Neural cell (in vitro differentiated cells): ENCODE measurements around the gene KANK4. TPM values are rescaled to one million over a fixed set of nuclear protein-coding genes. Genes with fewer than 3 reads are reported as not detected.

Experiments used
- H2AFZ ChIP-seq: fragments of 200-600, 300-800 bp; sonication (generic), shearing (Covaris generic); 2 replicates; pipeline ENCODE4 v1.6.0; 2014; ENCODE audit warnings: low read depth, mild to moderate bottlenecking, antibody characterized with exemption, low read length, moderate library complexity
- H3F3A ChIP-seq: fragments of 200-600 bp; shearing (Covaris generic); 2 replicates; pipeline ENCODE4 v1.6.1; 2016; ENCODE audit warnings: mild to moderate bottlenecking, moderate library complexity, mixed read lengths, antibody characterized with exemption, low read length; ENCODE audit not compliant: insufficient read depth, poor library complexity, severe bottlenecking
- H3K27ac ChIP-seq: fragments of 200-600, 300-800 bp; sonication (generic), shearing (Covaris generic); 2 replicates; pipeline ENCODE4 v1.5.1; 2014; ENCODE audit warnings: mild to moderate bottlenecking, low read length, moderate library complexity
- H3K27me3 ChIP-seq: fragments of 300-800, 200-600 bp; sonication (generic), shearing (Covaris generic); 2 replicates; pipeline ENCODE4 v1.6.0; 2014; ENCODE audit warnings: mild to moderate bottlenecking, low read depth, low read length, moderate library complexity; ENCODE audit not compliant: insufficient read depth
- H3K36me3 ChIP-seq: fragments of 300-800, 200-600 bp; sonication (generic), shearing (Covaris generic); 2 replicates; pipeline ENCODE4 v1.5.1; 2014; ENCODE audit warnings: mild to moderate bottlenecking, antibody characterized with exemption, low read length, moderate library complexity; ENCODE audit not compliant: insufficient read depth
- H3K4me2 ChIP-seq: fragments of 300-800, 200-600 bp; sonication (generic), shearing (Covaris generic); 2 replicates; pipeline ENCODE4 v1.6.0; 2014; ENCODE audit warnings: mild to moderate bottlenecking, low read length
- H3K4me3 ChIP-seq: fragments of 300-800, 200-600 bp; sonication (generic), shearing (Covaris generic); 2 replicates; pipeline ENCODE4 v1.5.1; 2014; ENCODE audit warnings: mild to moderate bottlenecking, low read length, moderate library complexity
- H3K79me2 ChIP-seq: fragments of 200-600 bp; shearing (Covaris generic); replicated peaks from 2 replicates; pipeline ENCODE4 v1.6.0; 2014; ENCODE audit warnings: mild to moderate bottlenecking, low read length, moderate library complexity; ENCODE audit not compliant: insufficient read depth
- H3K9ac ChIP-seq: fragments of 300-800, 200-600 bp; sonication (generic), shearing (Covaris generic); 2 replicates; pipeline ENCODE4 v1.6.1; 2016; ENCODE audit warnings: mild to moderate bottlenecking, low read length, mixed read lengths
- H3K9me2 ChIP-seq: fragments of 200-600 bp; shearing (Covaris generic); 2 replicates; pipeline ENCODE4 v1.6.1; 2016; ENCODE audit warnings: mild to moderate bottlenecking, low read length, mixed read lengths; ENCODE audit not compliant: insufficient read depth
- H3K9me3 ChIP-seq: fragments of 200-600, 300-800 bp; sonication (generic), shearing (Covaris generic); 2 replicates; pipeline ENCODE4 v1.6.1; 2016; ENCODE audit warnings: mild to moderate bottlenecking, mixed run types, low read length, moderate library complexity, mixed read lengths
- H4K20me1 ChIP-seq: fragments of 200-600 bp; shearing (Covaris generic); 2 replicates; pipeline ENCODE4 v1.6.1; 2016; ENCODE audit warnings: mild to moderate bottlenecking, mixed run types; ENCODE audit not compliant: insufficient read depth
- CTCF ChIP-seq: fragments of 450-650 bp; IDR thresholded peaks from 2 replicates; pipeline ENCODE4 v1.5.1; 2014; ENCODE audit warnings: antibody characterized with exemption, mild to moderate bottlenecking, moderate library complexity; ENCODE audit not compliant: poor library complexity, severe bottlenecking
- EP300 ChIP-seq: fragments of 450-650 bp; conservative IDR thresholded peaks from 2 replicates; pipeline ENCODE4 v1.6.1; 2014; ENCODE audit warnings: antibody characterized with exemption, mild to moderate bottlenecking, moderate library complexity; ENCODE audit not compliant: poor library complexity, severe bottlenecking
- EZH2 ChIP-seq: fragments of 200-600, 300-800 bp; shearing (Covaris generic), sonication (generic); IDR thresholded peaks from 2 replicates; pipeline ENCODE4 v1.6.1; 2014; ENCODE audit warnings: antibody characterized with exemption, low read length, borderline replicate concordance, mild to moderate bottlenecking; ENCODE audit not compliant: insufficient read depth, poor library complexity, severe bottlenecking
- MXI1 ChIP-seq: fragments of 450-650 bp; conservative IDR thresholded peaks from 2 replicates; pipeline ENCODE4 v1.6.1; 2014; ENCODE audit warnings: antibody characterized with exemption, mild to moderate bottlenecking; ENCODE audit not compliant: poor library complexity, severe bottlenecking
- POLR2AphosphoS5 ChIP-seq: IDR thresholded peaks from 2 replicates; pipeline ENCODE4 v1.6.1; 2012
- RAD21 ChIP-seq: fragments of 450-650 bp; conservative IDR thresholded peaks from 2 replicates; pipeline ENCODE4 v1.6.1; 2014; ENCODE audit warnings: antibody characterized with exemption, mild to moderate bottlenecking, moderate library complexity
- REST ChIP-seq: IDR thresholded peaks from 2 replicates; pipeline ENCODE4 v1.6.1; 2012; ENCODE audit warnings: borderline replicate concordance
- SMC3 ChIP-seq: fragments of 450-650 bp; conservative IDR thresholded peaks from 2 replicates; pipeline ENCODE4 v1.6.1; 2014; ENCODE audit warnings: antibody characterized with exemption, mild to moderate bottlenecking, moderate library complexity; ENCODE audit not compliant: poor library complexity
- TAF1 ChIP-seq: IDR thresholded peaks from 2 replicates; pipeline ENCODE4 v1.6.1; 2012; ENCODE audit warnings: low read depth
- polyA plus RNA-seq: library from polyadenylated mRNA; depleted of rRNA; stranded (reverse); fragments of >200 nt; gene quantifications from 2 replicates; pipeline ENCODE4 v1.2.3, GENCODE V29; 2014

The KANK4 gene
- polyA plus RNA-seq, 1 donor from 2014 or later = 0.25 TPM

- Histone ChIP-seq H3K9ac (no peak within 1 kb of the TSS), H3K9me3 (peaks cover 7% of the 10 kb centered on the region), H3K9me2 (no peaks in the 10 kb centered on the region), H3K4me3 (no peak within 1 kb of the TSS), H3K27ac (no peak within 1 kb of the TSS), H3K27me3 (peaks cover 20% of the 10 kb centered on the region), H4K20me1 (no peaks in the 10 kb centered on the region), H3K4me2 (no peak within 1 kb of the TSS), H3K36me3 (no peaks in the 10 kb centered on the region), H3K79me2 (no peaks in the 10 kb centered on the region), H3F3A (no peaks in the 10 kb centered on the region), H2AFZ (no peak within 1 kb of the TSS)
- TF ChIP-seq SMC3 = no peak
These were observed 124.3 kb downstream of the KANK4 start, which contains the start of gene L1TD1 for GRCh38 chr1:62194651-62195544. L1TD1 (plus strand) TSS chr1:62194849; CDS start chr1:62206629, 11,780 bp downstream.

- H3K79me2 ChIP-seq = no peaks in the 10 kb centered on the region
These were observed 131.1 kb downstream of the KANK4 start for GRCh38 chr1:62188111-62188510.

More at GRCh38 chr1:62188111-62188510, 131.1 kb downstream of the KANK4 start:
- H4K20me1 ChIP-seq = no peaks in the 10 kb centered on the region
- no peak overlapping the region for H3K9ac ChIP-seq
- H3K4me3 ChIP-seq = no peak overlapping the region
- no peak overlapping the region for H3K27ac ChIP-seq
- H2AFZ ChIP-seq = no peak overlapping the region
- no peak for TF ChIP-seq RAD21
- TF ChIP-seq CTCF = no peak
- TF ChIP-seq SMC3 = no peak
- no peak for TF ChIP-seq TAF1
- no peak for TF ChIP-seq EP300
- no peak for TF ChIP-seq REST
- TF ChIP-seq MXI1 = no peak
- no peak for TF ChIP-seq POLR2AphosphoS5
- no peak for TF ChIP-seq EZH2
- no peaks in the 10 kb centered on the region for H3K9me3 ChIP-seq
- no peaks in the 10 kb centered on the region for H3K27me3 ChIP-seq
- H3K9me2 ChIP-seq = no peaks in the 10 kb centered on the region
- H3F3A ChIP-seq = no peaks in the 10 kb centered on the region
- no peak overlapping the region for H3K4me2 ChIP-seq
- H3K36me3 ChIP-seq = no peaks in the 10 kb centered on the region
